BLaER1 treated with 17β-estradiol and CSF1 and Interleukin-3, amounts not matched to agents 10 nM and 100 nM (cell line): ENCODE measurements around the gene SVEP1.

Experiments
- H3K27ac ChIP-seq, 11 experiments: shearing (Covaris generic); formaldehyde crosslinking; 2 replicates each; pipeline ENCODE4 v1.8.1; 2022
- H3K27me3 ChIP-seq, 11 experiments: shearing (Covaris generic); formaldehyde crosslinking; 2 replicates each; pipeline ENCODE4 v1.8.1; 2022
- H3K36me3 ChIP-seq, 11 experiments: shearing (Covaris generic); formaldehyde crosslinking; 2 replicates each; pipeline ENCODE4 v1.8.1; 2022
- H3K4me1 ChIP-seq, 10 experiments: shearing (Covaris generic); formaldehyde crosslinking; 2 replicates each; pipeline ENCODE4 v1.8.1; 2022
- H3K4me2 ChIP-seq, 11 experiments: shearing (Covaris generic); formaldehyde crosslinking; 2 replicates each; pipeline ENCODE4 v1.8.1; 2022
- H3K4me3 ChIP-seq, 10 experiments: shearing (Covaris generic); formaldehyde crosslinking; 2 replicates each; pipeline ENCODE4 v1.8.1; 2022
- H3K9ac ChIP-seq, 11 experiments: shearing (Covaris generic); formaldehyde crosslinking; 2 replicates each; pipeline ENCODE4 v1.8.1; 2022
- H3K9me3 ChIP-seq, 11 experiments: shearing (Covaris generic); formaldehyde crosslinking; replicated peaks in 1 of 11; 2 replicates each; pipeline ENCODE4 v1.8.1; 2022
- H4K20me1 ChIP-seq, 11 experiments: shearing (Covaris generic); formaldehyde crosslinking; 2 replicates each; pipeline ENCODE4 v1.8.1; 2022
- Cebpa-rat ChIP-seq, 11 experiments: shearing (Covaris generic); IDR thresholded peaks; 2 replicates each; pipeline ENCODE4 v1.8.1; 2022

Gene SVEP1

GRCh38 chr9:110319781-110320492, 259.6 kb downstream of the SVEP1 start:
- TF ChIP-seq Cebpa-rat (IDR thresholded peaks at IDR 0.05), result no peak
- H3K36me3 ChIP-seq, result no peaks in the 10 kb centered on the region
- no peaks in the 10 kb centered on the region for H3K9me3 ChIP-seq

GRCh38 chr9:110317911-110318310, 261.6 kb downstream of the SVEP1 start:
- H4K20me1 ChIP-seq, result no peaks in the 10 kb centered on the region
- H3K9ac ChIP-seq, result no peak overlapping the region
- peaks cover 0 to 2% (median 2%) of the 10 kb centered on the region in 11 experiments; a peak in 10 of 22 replicates for H3K9me3 ChIP-seq
- H3K4me2 ChIP-seq, result no peak overlapping the region
- peaks cover 0 to 7% (median 0%) of the 10 kb centered on the region in 10 experiments; a peak in 4 of 20 replicates for H3K4me1 ChIP-seq
- H3K36me3 ChIP-seq, result no peaks in the 10 kb centered on the region
- no peak for TF ChIP-seq Cebpa-rat (IDR thresholded peaks at IDR 0.05)
- H3K27ac ChIP-seq, result no peak overlapping the region
- H3K4me3 ChIP-seq, result no peak overlapping the region
- no peaks in the 10 kb centered on the region for H3K27me3 ChIP-seq

More at GRCh38 chr9:110319781-110320492, 259.6 kb downstream of the SVEP1 start:
- no peak overlapping the region for H3K27ac ChIP-seq
- no peak overlapping the region for H3K4me3 ChIP-seq
- H3K4me2 ChIP-seq, result no peak overlapping the region
- H4K20me1 ChIP-seq, result no peaks in the 10 kb centered on the region
- peaks cover 0 to 7% (median 0%) of the 10 kb centered on the region in 10 experiments; a peak in 4 of 20 replicates for H3K4me1 ChIP-seq
- no peaks in the 10 kb centered on the region for H3K27me3 ChIP-seq
- H3K9ac ChIP-seq, result no peak overlapping the region

- Histone ChIP-seq H3K27me3 (no peaks in the 10 kb centered on the region), H3K9me3 (peaks cover 8 to 14% (median 14%) of the 10 kb centered on the region in 11 experiments; a peak in 21 of 22 replicates), H3K36me3 (no peaks in the 10 kb centered on the region), H3K9ac (no peak overlapping the region), H4K20me1 (no peaks in the 10 kb centered on the region), H3K4me3 (no peak overlapping the region), H3K4me1 (peaks cover 0 to 7% (median 0%) of the 10 kb centered on the region in 10 experiments; a peak in 4 of 20 replicates), H3K27ac (no peak overlapping the region), H3K4me2 (peak overlapping the region; percentile 10 to 61 (median 50); a peak in 20 of 22 replicates)
- TF ChIP-seq Cebpa-rat (IDR thresholded peaks at IDR 0.05), result no peak
These were observed 263.1 kb downstream of the SVEP1 start for GRCh38 chr9:110316261-110317075.
